Activated T-helper 1 cell treated with anti-CD3 and anti-CD28 coated beads, Interleukin-12 subunit alpha, Interleukin-12 subunit beta, Interleukin-2, Interleukin-4 antibody, amounts not matched to agents 30 ng/mL and 10 ng/mL and 1 ng/mL, durations not matched to agents 14 hours and 24 hours and 36 hours (primary cell): ENCODE measurements around the gene STH. TPM values are rescaled to one million over a fixed set of nuclear protein-coding genes. Genes with fewer than 3 reads are reported as not detected.

Source experiments
- DNase-seq: peaks from one replicate; pipeline ENCODE4 v3.0.0; 2021; ENCODE audit warnings: low spot score
- H3K27ac Mint-ChIP-seq: one replicate; pipeline ENCODE4 v1.8.0; 2021; ENCODE audit warnings: mild to moderate bottlenecking, mixed read lengths
- H3K27me3 Mint-ChIP-seq: one replicate; pipeline ENCODE4 v1.8.0; 2022; ENCODE audit warnings: mild to moderate bottlenecking, moderate library complexity, mixed read lengths; ENCODE audit not compliant: insufficient read depth
- H3K36me3 Mint-ChIP-seq: one replicate; pipeline ENCODE4 v1.8.0; 2021; ENCODE audit warnings: low read depth, mixed read lengths
- H3K4me1 Mint-ChIP-seq: one replicate; pipeline ENCODE4 v1.8.0; 2021; ENCODE audit warnings: low read depth, mixed read lengths
- H3K4me3 Mint-ChIP-seq: one replicate; pipeline ENCODE4 v1.8.0; 2021; ENCODE audit warnings: mild to moderate bottlenecking, moderate library complexity, mixed read lengths
- H3K9me3 Mint-ChIP-seq: one replicate; pipeline ENCODE4 v1.8.0; 2021; ENCODE audit warnings: mixed read lengths
- intact Hi-C: fragments of 100-400 bp; cut with micrococcal nuclease; formaldehyde crosslinking; loops from one replicate; pipeline ENCODE4 v1.15.1; 2024
- total RNA-seq: library from RNA; stranded (reverse); gene quantifications from 2 replicates; pipeline ENCODE4 v1.2.3, GENCODE V29; 2022

STH gene
- total RNA-seq, 1 donor from 2014 or later, result not detected

DNA sequence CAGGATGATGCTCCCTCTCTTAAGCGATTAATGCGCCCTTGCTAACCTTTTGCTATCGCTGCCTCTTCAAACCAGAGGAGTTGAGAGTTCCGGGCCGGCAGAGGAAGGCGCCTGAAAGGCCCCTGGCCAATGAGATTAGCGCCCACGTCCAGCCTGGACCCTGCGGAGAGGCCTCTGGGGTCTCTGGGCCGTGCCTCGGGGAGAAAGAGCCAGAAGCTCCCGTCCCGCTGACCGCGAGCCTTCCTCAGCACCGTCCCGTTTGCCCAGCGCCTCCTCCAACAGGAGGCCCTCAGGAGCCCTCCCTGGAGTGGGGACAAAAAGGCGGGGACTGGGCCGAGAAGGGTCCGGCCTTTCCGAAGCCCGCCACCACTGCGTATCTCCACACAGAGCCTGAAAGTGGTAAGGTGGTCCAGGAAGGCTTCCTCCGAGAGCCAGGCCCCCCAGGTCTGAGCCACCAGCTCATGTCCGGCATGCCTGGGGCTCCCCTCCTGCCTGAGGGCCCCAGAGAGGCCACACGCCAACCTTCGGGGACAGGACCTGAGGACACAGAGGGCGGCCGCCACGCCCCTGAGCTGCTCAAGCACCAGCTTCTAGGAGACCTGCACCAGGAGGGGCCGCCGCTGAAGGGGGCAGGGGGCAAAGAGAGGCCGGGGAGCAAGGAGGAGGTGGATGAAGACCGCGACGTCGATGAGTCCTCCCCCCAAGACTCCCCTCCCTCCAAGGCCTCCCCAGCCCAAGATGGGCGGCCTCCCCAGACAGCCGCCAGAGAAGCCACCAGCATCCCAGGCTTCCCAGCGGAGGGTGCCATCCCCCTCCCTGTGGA lies 16.0 kb upstream of the STH start:
- no peaks in the 10 kb centered on the region for H3K9me3 Mint-ChIP-seq

DNA sequence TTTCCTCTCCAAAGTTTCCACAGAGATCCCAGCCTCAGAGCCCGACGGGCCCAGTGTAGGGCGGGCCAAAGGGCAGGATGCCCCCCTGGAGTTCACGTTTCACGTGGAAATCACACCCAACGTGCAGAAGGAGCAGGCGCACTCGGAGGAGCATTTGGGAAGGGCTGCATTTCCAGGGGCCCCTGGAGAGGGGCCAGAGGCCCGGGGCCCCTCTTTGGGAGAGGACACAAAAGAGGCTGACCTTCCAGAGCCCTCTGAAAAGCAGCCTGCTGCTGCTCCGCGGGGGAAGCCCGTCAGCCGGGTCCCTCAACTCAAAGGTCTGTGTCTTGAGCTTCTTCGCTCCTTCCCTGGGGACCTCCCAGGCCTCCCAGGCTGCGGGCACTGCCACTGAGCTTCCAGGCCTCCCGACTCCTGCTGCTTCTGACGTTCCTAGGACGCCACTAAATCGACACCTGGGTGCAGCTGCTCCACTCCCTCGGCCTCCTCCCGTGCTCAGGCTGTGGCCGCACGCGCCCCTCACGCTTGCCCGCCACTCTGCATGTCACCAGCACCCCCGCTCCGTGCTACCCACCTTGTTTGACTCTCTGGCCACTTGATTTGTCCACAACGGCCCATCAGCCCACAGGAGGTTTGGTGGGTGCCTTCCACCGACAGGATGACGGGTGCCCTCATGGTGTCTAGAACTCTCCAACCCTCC lies 15.3 kb upstream of the STH start:
- Mint-ChIP-seq H3K4me3 (no peak overlapping the region), H3K9me3 (no peaks in the 10 kb centered on the region), H3K4me1 (no peaks in the 10 kb centered on the region), H3K27ac (no peak overlapping the region), H3K27me3 (peaks cover 6% of the 10 kb centered on the region), H3K36me3 (no peaks in the 10 kb centered on the region)
- DNase-seq, result no peak
- intact Hi-C loops, result no loop called here

More for the DNA sequence above, 16.0 kb upstream of the STH start:
- Mint-ChIP-seq H3K27ac (no peak overlapping the region), H3K36me3 (no peaks in the 10 kb centered on the region), H3K4me3 (no peak overlapping the region), H3K27me3 (peaks cover 6% of the 10 kb centered on the region), H3K4me1 (no peaks in the 10 kb centered on the region)
- intact Hi-C loops, result no loop called here
- DNase-seq, result no peak

DNA sequence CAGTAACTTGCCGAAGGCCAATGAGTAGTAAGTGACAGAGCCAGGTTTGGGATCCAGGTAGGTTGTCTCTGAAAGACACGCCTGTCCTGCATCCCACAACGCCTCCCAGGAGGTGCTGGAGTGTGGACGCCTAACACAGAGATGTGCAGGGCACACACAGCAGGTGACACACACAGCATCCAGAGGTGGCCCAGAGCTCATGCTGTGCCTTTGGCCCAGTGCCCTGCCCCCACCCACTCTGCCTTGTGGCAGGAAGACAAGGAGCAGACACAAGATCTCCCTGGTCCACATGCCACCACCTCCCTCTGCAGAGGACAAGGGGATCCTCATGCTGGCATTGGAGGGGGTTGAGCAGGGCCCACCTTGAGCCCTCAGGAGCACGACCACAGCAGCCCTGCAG lies 14.7 kb upstream of the STH start:
- intact Hi-C loops, result no loop called here
- DNase-seq, result no peak
- no peak overlapping the region for H3K4me3 Mint-ChIP-seq
- H3K36me3 Mint-ChIP-seq, result no peaks in the 10 kb centered on the region
- no peaks in the 10 kb centered on the region for H3K9me3 Mint-ChIP-seq
- H3K27me3 Mint-ChIP-seq, result peaks cover 6% of the 10 kb centered on the region
- no peaks in the 10 kb centered on the region for H3K4me1 Mint-ChIP-seq
- H3K27ac Mint-ChIP-seq, result no peak overlapping the region

DNA sequence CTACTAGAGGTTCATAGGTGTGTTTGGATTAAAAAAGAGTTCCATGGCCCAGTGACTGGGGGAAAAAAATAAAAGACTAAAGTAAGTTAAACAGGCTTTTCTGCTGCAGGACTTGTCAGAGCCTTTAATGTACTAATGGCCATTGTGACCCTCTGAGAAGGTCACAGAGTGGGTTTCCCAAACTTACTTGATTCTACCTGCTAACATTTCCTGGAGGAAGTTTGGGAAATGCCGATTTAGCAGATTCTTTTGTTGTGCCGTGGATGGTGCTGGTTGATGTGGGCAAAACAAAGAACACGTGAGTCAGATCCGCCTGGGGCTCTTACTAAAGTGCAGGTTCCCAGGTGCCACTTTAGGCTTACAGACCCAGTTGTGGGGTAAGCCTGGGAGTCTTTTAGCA lies 13.6 kb upstream of the STH start:
- DNase-seq, result no peak
- Mint-ChIP-seq H3K27me3 (peaks cover 6% of the 10 kb centered on the region), H3K36me3 (no peaks in the 10 kb centered on the region), H3K9me3 (no peaks in the 10 kb centered on the region), H3K4me1 (no peaks in the 10 kb centered on the region), H3K4me3 (no peak overlapping the region), H3K27ac (no peak overlapping the region)
- intact Hi-C loops, result no loop called here

DNA sequence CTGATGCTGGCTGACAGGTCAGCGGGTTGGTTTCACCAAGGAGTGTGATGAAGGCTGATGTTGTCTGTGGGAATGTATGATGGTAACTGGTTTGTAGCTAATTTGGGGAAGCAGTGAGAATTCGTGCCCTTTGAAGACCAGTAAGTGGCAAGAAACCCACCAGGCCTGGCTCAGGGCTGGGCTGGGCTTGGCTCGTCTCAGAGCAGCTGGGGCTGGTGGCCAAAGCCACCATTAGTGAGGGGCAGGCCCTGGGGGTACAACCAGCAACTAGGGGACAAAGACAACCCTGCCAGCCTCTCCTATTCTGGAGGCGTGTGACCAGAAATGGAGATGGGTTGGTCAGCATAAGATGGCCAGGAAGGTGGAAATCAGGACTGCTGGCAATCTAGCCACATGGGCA lies 13.0 kb upstream of the STH start:
- Mint-ChIP-seq H3K36me3 (no peaks in the 10 kb centered on the region), H3K9me3 (no peaks in the 10 kb centered on the region), H3K27me3 (peaks cover 8% of the 10 kb centered on the region), H3K4me1 (no peaks in the 10 kb centered on the region), H3K4me3 (no peak overlapping the region), H3K27ac (peak overlapping the region; percentile 16)
- no peak for DNase-seq
- intact Hi-C loops, result no loop called here

DNA sequence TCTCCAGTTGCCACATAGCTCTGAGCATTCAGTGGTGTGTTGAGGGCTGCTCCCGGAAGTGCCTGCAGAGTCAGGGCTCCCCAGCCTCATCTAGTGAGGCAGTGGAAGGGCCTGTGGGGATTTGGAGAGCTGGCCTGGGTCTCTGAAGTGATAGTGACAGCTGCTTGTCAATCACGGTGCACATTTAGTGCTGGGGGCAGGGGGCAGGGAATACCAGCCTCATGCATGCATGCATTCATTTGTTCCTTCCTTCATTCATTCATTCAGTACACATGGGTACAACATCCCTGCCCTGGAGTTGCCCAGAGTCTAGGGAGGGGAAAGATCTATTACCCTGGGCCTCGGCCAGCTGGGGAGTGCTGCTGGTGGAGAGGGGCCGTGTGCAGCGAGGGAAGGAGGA lies 11.3 kb upstream of the STH start:
- H3K36me3 Mint-ChIP-seq, result no peaks in the 10 kb centered on the region
- H3K27ac Mint-ChIP-seq, result no peak overlapping the region
- H3K9me3 Mint-ChIP-seq, result no peaks in the 10 kb centered on the region
- H3K4me3 Mint-ChIP-seq, result no peak overlapping the region
- intact Hi-C loops, result no loop called here
- H3K4me1 Mint-ChIP-seq, result no peaks in the 10 kb centered on the region
- H3K27me3 Mint-ChIP-seq, result peaks cover 8% of the 10 kb centered on the region
- DNase-seq, result no peak

DNA sequence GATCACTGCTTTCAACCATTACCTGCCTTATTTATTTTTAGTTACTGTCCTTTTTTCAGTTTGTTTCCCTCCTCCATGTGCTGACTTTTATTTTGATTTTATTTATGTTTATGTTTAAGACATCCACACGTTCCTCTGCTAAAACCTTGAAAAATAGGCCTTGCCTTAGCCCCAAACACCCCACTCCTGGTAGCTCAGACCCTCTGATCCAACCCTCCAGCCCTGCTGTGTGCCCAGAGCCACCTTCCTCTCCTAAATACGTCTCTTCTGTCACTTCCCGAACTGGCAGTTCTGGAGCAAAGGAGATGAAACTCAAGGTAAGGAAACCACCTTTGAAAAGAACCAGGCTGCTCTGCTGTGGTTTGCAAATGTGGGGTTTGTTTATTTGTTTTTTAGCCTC lies 9.3 kb upstream of the STH start:
- intact Hi-C loops, result no loop called here
- Mint-ChIP-seq H3K27ac (no peak overlapping the region), H3K27me3 (peaks cover 9% of the 10 kb centered on the region), H3K4me3 (no peak overlapping the region), H3K4me1 (no peaks in the 10 kb centered on the region), H3K9me3 (no peaks in the 10 kb centered on the region), H3K36me3 (no peaks in the 10 kb centered on the region)
- DNase-seq, result no peak

DNA sequence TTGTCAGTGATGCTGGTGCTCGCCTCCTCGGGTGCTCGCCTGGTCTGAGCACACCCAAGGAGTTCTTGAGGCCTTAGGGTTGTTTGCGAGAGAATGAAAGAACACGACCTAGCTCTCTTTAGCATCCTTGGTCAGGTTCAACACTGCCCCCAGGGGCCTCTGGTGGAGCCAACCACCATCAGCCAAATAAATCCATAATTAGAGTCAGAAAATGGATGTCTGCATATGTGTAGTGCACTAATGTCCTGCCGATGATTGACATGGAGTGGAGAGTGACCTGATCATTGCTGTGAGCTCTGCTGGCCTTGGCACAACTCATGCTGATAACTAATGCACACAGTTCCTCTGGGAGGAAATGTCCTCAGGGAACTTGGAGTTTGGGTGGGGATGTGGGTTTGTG lies 8.2 kb upstream of the STH start:
- no peak overlapping the region for H3K27ac Mint-ChIP-seq
- H3K9me3 Mint-ChIP-seq, result no peaks in the 10 kb centered on the region
- H3K4me1 Mint-ChIP-seq, result no peaks in the 10 kb centered on the region
- H3K27me3 Mint-ChIP-seq, result peaks cover 7% of the 10 kb centered on the region
- H3K36me3 Mint-ChIP-seq, result no peaks in the 10 kb centered on the region
- no peak for DNase-seq
- H3K4me3 Mint-ChIP-seq, result no peak overlapping the region
- intact Hi-C loops, result no loop called here

DNA sequence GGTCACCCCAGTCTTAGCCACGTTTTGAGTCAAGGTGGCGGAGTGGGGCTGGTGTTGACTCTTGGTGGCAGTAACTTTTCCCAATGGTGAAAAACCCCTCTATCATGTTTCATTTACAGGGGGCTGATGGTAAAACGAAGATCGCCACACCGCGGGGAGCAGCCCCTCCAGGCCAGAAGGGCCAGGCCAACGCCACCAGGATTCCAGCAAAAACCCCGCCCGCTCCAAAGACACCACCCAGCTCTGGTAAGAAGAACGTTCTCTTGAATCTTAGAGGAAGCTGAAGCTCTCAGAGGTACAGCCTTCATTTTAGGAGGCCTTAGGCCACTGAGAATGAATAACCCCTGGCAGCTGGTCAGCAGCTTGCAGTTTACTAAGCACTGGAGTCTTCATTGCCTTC lies 7.7 kb upstream of the STH start:
- no peaks in the 10 kb centered on the region for H3K36me3 Mint-ChIP-seq
- H3K9me3 Mint-ChIP-seq, result no peaks in the 10 kb centered on the region
- no peak for DNase-seq
- intact Hi-C loops, result no loop called here
- H3K4me3 Mint-ChIP-seq, result no peak overlapping the region
- H3K27ac Mint-ChIP-seq, result no peak overlapping the region
- peaks cover 6% of the 10 kb centered on the region for H3K27me3 Mint-ChIP-seq
- H3K4me1 Mint-ChIP-seq, result no peaks in the 10 kb centered on the region

DNA sequence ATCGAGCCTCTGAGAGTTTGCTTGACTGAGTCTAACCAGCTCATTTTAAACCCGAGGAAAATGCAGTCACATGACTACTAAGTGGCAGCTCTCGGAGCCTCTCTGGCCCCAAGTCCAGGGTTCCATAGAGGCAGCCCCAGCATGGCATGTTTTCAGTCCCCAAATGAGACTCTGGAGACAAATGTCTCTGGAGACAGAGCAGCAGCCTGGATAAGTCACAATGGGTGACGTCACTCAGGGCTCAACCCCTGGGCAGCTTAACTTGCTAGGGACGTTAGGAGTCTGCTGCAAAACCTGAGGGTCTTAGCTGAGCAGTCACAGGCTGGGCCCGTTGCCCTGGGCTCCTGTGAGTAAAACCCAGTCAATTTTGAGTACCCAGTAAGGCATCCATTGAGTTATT lies 6.9 kb upstream of the STH start:
- intact Hi-C loops, result no loop called here
- Mint-ChIP-seq H3K27me3 (peaks cover 4% of the 10 kb centered on the region), H3K9me3 (no peaks in the 10 kb centered on the region), H3K4me1 (no peaks in the 10 kb centered on the region), H3K27ac (no peak overlapping the region), H3K4me3 (no peak overlapping the region), H3K36me3 (no peaks in the 10 kb centered on the region)
- no peak for DNase-seq

DNA sequence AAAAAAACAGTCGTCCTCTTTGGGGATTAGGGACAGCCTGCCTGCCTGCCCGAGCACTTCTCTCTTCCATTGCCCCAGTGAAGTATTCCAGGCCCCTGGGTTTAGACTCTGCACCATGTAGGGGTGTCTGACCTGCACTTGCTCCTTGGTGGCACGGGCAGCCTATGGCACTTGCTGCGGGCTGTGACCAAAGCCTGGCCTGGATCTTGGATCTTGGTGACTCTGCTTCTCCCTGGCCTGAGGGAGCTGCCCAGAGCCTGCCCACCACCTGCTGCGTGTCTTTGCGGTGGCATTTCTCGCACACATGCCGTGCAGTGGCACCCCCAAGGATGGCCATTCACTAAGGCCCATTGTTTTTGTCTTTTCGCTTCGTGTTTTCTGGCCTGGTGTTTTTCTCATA lies 6.1 kb upstream of the STH start:
- intact Hi-C loops, result no loop called here
- Mint-ChIP-seq H3K27ac (no peak overlapping the region), H3K4me1 (no peaks in the 10 kb centered on the region), H3K9me3 (no peaks in the 10 kb centered on the region), H3K27me3 (peaks cover 3% of the 10 kb centered on the region), H3K36me3 (no peaks in the 10 kb centered on the region), H3K4me3 (no peak overlapping the region)
- DNase-seq, result no peak

DNA sequence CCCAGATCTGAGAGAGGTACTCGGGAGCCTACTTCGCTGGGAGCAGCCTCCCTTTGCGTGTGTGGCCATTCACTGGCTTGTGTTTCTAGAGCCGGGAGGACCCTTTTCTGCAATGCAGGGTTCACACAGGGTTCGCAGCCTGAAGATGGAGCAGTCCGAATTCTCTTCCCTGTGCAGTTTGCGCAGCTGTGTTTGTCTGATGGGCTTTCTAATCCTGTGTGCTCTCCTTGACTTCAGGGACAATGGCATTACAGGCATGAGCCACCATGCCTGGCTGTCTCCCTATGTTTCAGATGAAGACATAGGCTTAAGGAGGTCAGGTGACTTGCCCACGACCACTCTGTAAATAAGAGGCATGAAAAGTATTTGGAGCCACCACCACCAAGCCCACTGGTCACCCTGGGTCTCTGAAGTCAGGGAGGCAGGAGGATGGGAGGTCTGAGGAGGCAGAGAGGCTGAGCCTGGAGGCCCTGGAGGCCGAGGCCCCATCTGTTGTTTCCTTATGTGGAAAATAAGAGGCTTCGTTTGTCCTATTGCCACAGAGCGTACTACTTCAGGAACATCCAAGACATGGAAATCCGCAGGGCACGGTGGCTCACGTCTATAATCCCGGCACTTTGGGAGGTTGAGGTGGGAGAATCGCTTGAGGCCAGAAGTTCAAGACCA lies 5.0 kb upstream of the STH start:
- no peak for DNase-seq
- intact Hi-C loops, result no loop called here
- no peaks in the 10 kb centered on the region for H3K36me3 Mint-ChIP-seq
- H3K4me3 Mint-ChIP-seq, result no peak overlapping the region
- H3K27ac Mint-ChIP-seq, result no peak overlapping the region
- H3K27me3 Mint-ChIP-seq, result peaks cover 3% of the 10 kb centered on the region
- H3K4me1 Mint-ChIP-seq, result no peaks in the 10 kb centered on the region
- H3K9me3 Mint-ChIP-seq, result no peaks in the 10 kb centered on the region

DNA sequence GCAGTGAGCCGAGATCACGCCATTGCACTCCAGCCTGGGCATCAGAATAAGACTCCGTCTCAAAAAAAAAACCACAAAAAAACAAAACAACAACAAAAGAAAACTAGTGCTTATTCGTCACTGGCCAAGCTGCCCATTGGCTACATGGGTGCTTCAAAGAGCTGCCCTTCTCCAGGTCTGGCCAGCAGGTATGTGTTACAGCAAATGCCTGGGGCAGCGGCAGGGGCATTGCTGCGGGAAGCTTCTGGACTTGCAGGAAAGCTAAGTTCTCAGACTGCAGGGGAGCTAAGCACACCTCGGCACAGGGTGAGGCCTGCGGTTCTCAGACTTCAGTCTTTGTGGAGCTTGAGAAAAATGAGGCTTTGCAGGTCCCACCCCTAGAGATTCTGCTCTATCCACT lies 4.1 kb upstream of the STH start:
- no peak for DNase-seq
- H3K27me3 Mint-ChIP-seq, result peaks cover 3% of the 10 kb centered on the region
- H3K27ac Mint-ChIP-seq, result no peak overlapping the region
- no peaks in the 10 kb centered on the region for H3K9me3 Mint-ChIP-seq
- no peaks in the 10 kb centered on the region for H3K36me3 Mint-ChIP-seq
- no peak overlapping the region for H3K4me3 Mint-ChIP-seq
- no peaks in the 10 kb centered on the region for H3K4me1 Mint-ChIP-seq
- intact Hi-C loops, result no loop called here
